ENCODE data around the gene BAG1.

BAG1 gene

DNA sequence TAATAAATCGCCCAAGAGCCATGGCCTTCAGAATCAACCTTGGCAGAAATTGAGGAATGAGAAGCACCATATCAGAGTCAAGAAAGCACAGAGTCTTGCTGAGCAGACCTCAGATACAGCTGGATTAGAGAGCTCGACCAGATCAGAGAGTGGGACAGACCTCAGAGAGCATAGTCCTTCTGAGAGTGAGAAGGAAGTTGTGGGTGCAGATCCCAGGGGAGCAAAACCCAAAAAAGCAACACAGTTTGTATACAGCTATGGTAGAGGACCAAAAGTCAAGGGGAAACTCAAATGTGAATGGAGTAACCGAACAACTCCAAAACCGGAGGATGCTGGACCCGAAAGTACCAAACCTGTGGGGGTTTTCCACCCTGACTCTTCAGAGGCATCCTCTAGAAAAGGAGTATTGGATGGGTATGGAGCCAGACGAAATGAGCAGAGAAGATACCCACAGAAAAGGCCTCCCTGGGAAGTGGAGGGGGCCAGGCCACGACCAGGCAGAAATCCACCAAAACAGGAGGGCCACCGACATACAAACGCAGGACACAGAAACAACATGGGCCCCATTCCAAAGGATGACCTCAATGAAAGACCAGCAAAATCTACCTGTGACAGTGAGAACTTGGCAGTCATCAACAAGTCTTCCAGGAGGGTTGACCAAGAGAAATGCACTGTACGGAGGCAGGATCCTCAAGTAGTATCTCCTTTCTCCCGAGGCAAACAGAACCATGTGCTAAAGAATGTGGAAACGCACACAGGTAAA, 30.3 kb upstream of the BAG1 start:
- no peak overlapping the region for H3K27ac ChIP-seq (replicated peaks)
- no peak overlapping the region for H3K4me3 ChIP-seq (replicated peaks; ENCODE audit: insufficient read depth, low read length)
- TF ChIP-seq, protein P1, sequence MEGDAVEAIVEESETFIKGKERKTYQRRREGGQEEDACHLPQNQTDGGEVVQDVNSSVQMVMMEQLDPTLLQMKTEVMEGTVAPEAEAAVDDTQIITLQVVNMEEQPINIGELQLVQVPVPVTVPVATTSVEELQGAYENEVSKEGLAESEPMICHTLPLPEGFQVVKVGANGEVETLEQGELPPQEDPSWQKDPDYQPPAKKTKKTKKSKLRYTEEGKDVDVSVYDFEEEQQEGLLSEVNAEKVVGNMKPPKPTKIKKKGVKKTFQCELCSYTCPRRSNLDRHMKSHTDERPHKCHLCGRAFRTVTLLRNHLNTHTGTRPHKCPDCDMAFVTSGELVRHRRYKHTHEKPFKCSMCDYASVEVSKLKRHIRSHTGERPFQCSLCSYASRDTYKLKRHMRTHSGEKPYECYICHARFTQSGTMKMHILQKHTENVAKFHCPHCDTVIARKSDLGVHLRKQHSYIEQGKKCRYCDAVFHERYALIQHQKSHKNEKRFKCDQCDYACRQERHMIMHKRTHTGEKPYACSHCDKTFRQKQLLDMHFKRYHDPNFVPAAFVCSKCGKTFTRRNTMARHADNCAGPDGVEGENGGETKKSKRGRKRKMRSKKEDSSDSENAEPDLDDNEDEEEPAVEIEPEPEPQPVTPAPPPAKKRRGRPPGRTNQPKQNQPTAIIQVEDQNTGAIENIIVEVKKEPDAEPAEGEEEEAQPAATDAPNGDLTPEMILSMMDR (IDR thresholded peaks at IDR 0.05; ENCODE audit: insufficient read depth, low read length), result no peak
- TF ChIP-seq, protein P2, sequence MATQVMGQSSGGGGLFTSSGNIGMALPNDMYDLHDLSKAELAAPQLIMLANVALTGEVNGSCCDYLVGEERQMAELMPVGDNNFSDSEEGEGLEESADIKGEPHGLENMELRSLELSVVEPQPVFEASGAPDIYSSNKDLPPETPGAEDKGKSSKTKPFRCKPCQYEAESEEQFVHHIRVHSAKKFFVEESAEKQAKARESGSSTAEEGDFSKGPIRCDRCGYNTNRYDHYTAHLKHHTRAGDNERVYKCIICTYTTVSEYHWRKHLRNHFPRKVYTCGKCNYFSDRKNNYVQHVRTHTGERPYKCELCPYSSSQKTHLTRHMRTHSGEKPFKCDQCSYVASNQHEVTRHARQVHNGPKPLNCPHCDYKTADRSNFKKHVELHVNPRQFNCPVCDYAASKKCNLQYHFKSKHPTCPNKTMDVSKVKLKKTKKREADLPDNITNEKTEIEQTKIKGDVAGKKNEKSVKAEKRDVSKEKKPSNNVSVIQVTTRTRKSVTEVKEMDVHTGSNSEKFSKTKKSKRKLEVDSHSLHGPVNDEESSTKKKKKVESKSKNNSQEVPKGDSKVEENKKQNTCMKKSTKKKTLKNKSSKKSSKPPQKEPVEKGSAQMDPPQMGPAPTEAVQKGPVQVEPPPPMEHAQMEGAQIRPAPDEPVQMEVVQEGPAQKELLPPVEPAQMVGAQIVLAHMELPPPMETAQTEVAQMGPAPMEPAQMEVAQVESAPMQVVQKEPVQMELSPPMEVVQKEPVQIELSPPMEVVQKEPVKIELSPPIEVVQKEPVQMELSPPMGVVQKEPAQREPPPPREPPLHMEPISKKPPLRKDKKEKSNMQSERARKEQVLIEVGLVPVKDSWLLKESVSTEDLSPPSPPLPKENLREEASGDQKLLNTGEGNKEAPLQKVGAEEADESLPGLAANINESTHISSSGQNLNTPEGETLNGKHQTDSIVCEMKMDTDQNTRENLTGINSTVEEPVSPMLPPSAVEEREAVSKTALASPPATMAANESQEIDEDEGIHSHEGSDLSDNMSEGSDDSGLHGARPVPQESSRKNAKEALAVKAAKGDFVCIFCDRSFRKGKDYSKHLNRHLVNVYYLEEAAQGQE (IDR thresholded peaks at IDR 0.05; ENCODE audit: insufficient replicate concordance, low read depth), result no peak
- TF ChIP-seq GABPA (IDR thresholded peaks at IDR 0.05; ENCODE audit: low read depth) (no peak), POLR2AphosphoS5 (IDR thresholded peaks at IDR 0.05; ENCODE audit: low read depth) (no peak), SPI1 (IDR thresholded peaks at IDR 0.05; ENCODE audit: borderline replicate concordance, low read depth) (no peak)
- no peaks in the 10 kb centered on the region for H3K27me3 ChIP-seq (ENCODE audit: insufficient read depth, poor library complexity, severe bottlenecking)
- DNase-seq (ENCODE audit: low read depth in 1 of 2, low spot score in 1 of 2), result no peak

DNA sequence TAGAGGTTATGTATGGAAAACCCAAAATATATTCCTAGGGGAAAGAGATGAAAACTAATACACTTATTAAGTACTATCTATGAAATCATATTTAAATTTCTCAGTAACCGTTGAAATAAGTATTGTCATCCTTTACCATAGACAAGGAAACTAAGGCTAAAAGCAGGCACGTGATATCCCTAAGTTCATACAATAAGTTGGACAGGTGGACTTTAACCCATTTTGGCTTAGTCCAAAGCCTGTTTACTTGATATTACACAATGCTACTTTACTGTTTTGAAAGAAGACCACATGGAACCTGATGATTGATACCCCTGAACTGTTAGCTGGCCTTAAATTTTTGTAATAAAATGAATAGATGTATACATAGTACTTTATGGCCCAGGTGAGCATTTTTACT, 29.3 kb upstream of the BAG1 start:
- H3K27me3 ChIP-seq (ENCODE audit: insufficient read depth, poor library complexity, severe bottlenecking), result no peaks in the 10 kb centered on the region
- H3K4me3 ChIP-seq (replicated peaks; ENCODE audit: insufficient read depth, low read length), result no peak overlapping the region
- TF ChIP-seq SPI1 (IDR thresholded peaks at IDR 0.05; ENCODE audit: borderline replicate concordance, low read depth) (no peak), GABPA (IDR thresholded peaks at IDR 0.05; ENCODE audit: low read depth) (no peak), POLR2AphosphoS5 (IDR thresholded peaks at IDR 0.05; ENCODE audit: low read depth) (no peak)
- TF ChIP-seq, protein P2 (IDR thresholded peaks at IDR 0.05; ENCODE audit: insufficient replicate concordance, low read depth), result no peak
- TF ChIP-seq, protein P1 (IDR thresholded peaks at IDR 0.05; ENCODE audit: insufficient read depth, low read length), result no peak
- H3K27ac ChIP-seq (replicated peaks), result no peak overlapping the region
- DNase-seq (ENCODE audit: low read depth in 1 of 2, low spot score in 1 of 2), result no peak

DNA sequence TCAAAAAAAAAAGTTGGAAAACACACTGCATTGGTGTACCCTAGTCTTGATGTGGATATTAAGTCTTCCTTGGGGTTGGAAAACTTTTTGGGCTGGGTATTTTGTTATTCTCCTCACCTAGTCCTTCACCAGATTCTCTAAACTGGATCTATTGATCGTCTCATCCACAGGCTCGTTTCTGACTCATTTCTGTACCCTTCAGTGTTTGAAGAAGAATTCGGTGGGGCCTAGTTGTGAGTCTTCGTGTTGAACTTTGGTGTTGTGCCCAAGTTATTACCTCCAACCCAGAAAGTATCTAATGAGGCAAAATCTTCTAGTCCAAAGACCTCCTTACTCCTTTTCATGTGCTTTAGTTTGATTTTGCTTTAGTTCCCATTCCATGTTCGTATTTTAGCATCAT, 27.4 kb upstream of the BAG1 start:
- no peak overlapping the region for H3K4me3 ChIP-seq (replicated peaks; ENCODE audit: insufficient read depth, low read length)
- no peak for TF ChIP-seq SPI1 (IDR thresholded peaks at IDR 0.05; ENCODE audit: borderline replicate concordance, low read depth)
- TF ChIP-seq POLR2AphosphoS5 (IDR thresholded peaks at IDR 0.05; ENCODE audit: low read depth), result no peak
- TF ChIP-seq, protein P1 (IDR thresholded peaks at IDR 0.05; ENCODE audit: insufficient read depth, low read length), result no peak
- TF ChIP-seq, protein P2 (IDR thresholded peaks at IDR 0.05; ENCODE audit: insufficient replicate concordance, low read depth), result no peak
- no peak for TF ChIP-seq GABPA (IDR thresholded peaks at IDR 0.05; ENCODE audit: low read depth)
- no peak for DNase-seq (ENCODE audit: low read depth in 1 of 2, low spot score in 1 of 2)
- no peaks in the 10 kb centered on the region for H3K27me3 ChIP-seq (ENCODE audit: insufficient read depth, poor library complexity, severe bottlenecking)
- no peak overlapping the region; the same call in 1 of the 2 replicates for H3K27ac ChIP-seq (replicated peaks)

Data from HL-60 (cell line).